ENCODE results near the gene WDR37. TPM values are rescaled to one million over a fixed set of nuclear protein-coding genes. Genes with fewer than 3 reads are reported as not detected.

The WDR37 gene
- total and polyA plus RNA-seq, 2 experiments from 2014 or later = 13.7 to 16.5 TPM

- Histone ChIP-seq H3K9ac (no peak overlapping the region), H2AFZ (no peak overlapping the region), H3K9me2 (ENCODE audit: insufficient read depth) (no peaks in the 10 kb centered on the region), H3K4me3 (no peak overlapping the region), H3K9me3 (ENCODE audit: low read depth) (no peaks in the 10 kb centered on the region), H3F3A (ENCODE audit: insufficient read depth) (peaks cover 4% of the 10 kb centered on the region; the same call in 1 of the 2 replicates), H3K79me2 (ENCODE audit: insufficient read depth) (peaks cover 29% of the 10 kb centered on the region), H3K4me1 (ENCODE audit: insufficient read depth) (no peaks in the 10 kb centered on the region), H3K36me3 (ENCODE audit: low read depth) (peaks cover 35% of the 10 kb centered on the region), H3K27ac (no peak overlapping the region), H3K4me2 (ENCODE audit: unreplicated experiment) (no peak overlapping the region), H4K20me1 (ENCODE audit: insufficient read depth) (no peaks in the 10 kb centered on the region), H3K27me3 (replicated peaks; ENCODE audit: insufficient read depth) (no peaks in the 10 kb centered on the region)
- 95 to 96% methylated on average over 15 of the region's 15 CpGs for WGBS, 2 experiments (ENCODE audit: low coverage in 1 of 2, low lambda C conversion rate in 2 of 2, missing lambda C conversion rate in 2 of 2)
- no peak for DNase-seq
- in situ Hi-C loops (cut with MboI) = no loop called here
- TF ChIP-seq EZH2phosphoT487 (IDR thresholded peaks at IDR 0.05; ENCODE audit: insufficient read depth, low read depth) (no peak), EZH2 (IDR thresholded peaks at IDR 0.05; ENCODE audit: insufficient read depth, poor library complexity, severe bottlenecking) (no peak)
Measured at GRCh38 chr10:1094112-1095057, 38.2 kb downstream of the WDR37 start.

GRCh38 chr10:1095498-1095897 is 39.3 kb downstream of the WDR37 start:
- peaks cover 31% of the 10 kb centered on the region for H3K36me3 ChIP-seq (ENCODE audit: low read depth)

GRCh38 chr10:1096287-1096889 is 40.2 kb downstream of the WDR37 start:
- H3K9me2 ChIP-seq (ENCODE audit: insufficient read depth) = no peaks in the 10 kb centered on the region
- H3K27ac ChIP-seq = no peak overlapping the region
- no peak for TF ChIP-seq EZH2 (IDR thresholded peaks at IDR 0.05; ENCODE audit: insufficient read depth, poor library complexity, severe bottlenecking)
- TF ChIP-seq EZH2phosphoT487 (IDR thresholded peaks at IDR 0.05; ENCODE audit: insufficient read depth, low read depth) = no peak
- H3K79me2 ChIP-seq (ENCODE audit: insufficient read depth) = peaks cover 36% of the 10 kb centered on the region
- H3K4me3 ChIP-seq = no peak overlapping the region
- no peak overlapping the region for H2AFZ ChIP-seq
- no peaks in the 10 kb centered on the region for H3K9me3 ChIP-seq (ENCODE audit: low read depth)
- H3K9ac ChIP-seq = no peak overlapping the region
- H4K20me1 ChIP-seq (ENCODE audit: insufficient read depth) = no peaks in the 10 kb centered on the region
- H3K4me1 ChIP-seq (ENCODE audit: insufficient read depth) = no peaks in the 10 kb centered on the region
- WGBS, 2 experiments (ENCODE audit: low coverage in 1 of 2, low lambda C conversion rate in 2 of 2, missing lambda C conversion rate in 2 of 2) = 95% methylated on average over 27 of the region's 27 CpGs
- no peak overlapping the region for H3K4me2 ChIP-seq (ENCODE audit: unreplicated experiment)
- H3K36me3 ChIP-seq (ENCODE audit: low read depth) = peaks cover 25% of the 10 kb centered on the region
- in situ Hi-C loops (cut with MboI) = no loop called here
- DNase-seq = no peak
- no peaks in the 10 kb centered on the region for H3K27me3 ChIP-seq (replicated peaks; ENCODE audit: insufficient read depth)
- H3F3A ChIP-seq (ENCODE audit: insufficient read depth) = peaks cover 6% of the 10 kb centered on the region; the same call in 1 of the 2 replicates

More at GRCh38 chr10:1095498-1095897, 39.3 kb downstream of the WDR37 start:
- H2AFZ ChIP-seq = no peak overlapping the region
- no peaks in the 10 kb centered on the region for H3K9me3 ChIP-seq (ENCODE audit: low read depth)
- H3F3A ChIP-seq (ENCODE audit: insufficient read depth) = peaks cover 6% of the 10 kb centered on the region; the same call in 1 of the 2 replicates
- peaks cover 37% of the 10 kb centered on the region for H3K79me2 ChIP-seq (ENCODE audit: insufficient read depth)
- no peaks in the 10 kb centered on the region for H3K27me3 ChIP-seq (replicated peaks; ENCODE audit: insufficient read depth)
- no peak overlapping the region for H3K9ac ChIP-seq
- no peaks in the 10 kb centered on the region for H3K9me2 ChIP-seq (ENCODE audit: insufficient read depth)
- TF ChIP-seq EZH2phosphoT487 (IDR thresholded peaks at IDR 0.05; ENCODE audit: insufficient read depth, low read depth) = no peak
- no peak for TF ChIP-seq EZH2 (IDR thresholded peaks at IDR 0.05; ENCODE audit: insufficient read depth, poor library complexity, severe bottlenecking)
- no peak overlapping the region for H3K4me3 ChIP-seq
- in situ Hi-C loops (cut with MboI) = no loop called here
- H3K4me1 ChIP-seq (ENCODE audit: insufficient read depth) = no peaks in the 10 kb centered on the region
- no peak for DNase-seq
- H3K27ac ChIP-seq = no peak overlapping the region
- 87 to 89% methylated on average over 12 of the region's 12 CpGs for WGBS, 2 experiments (ENCODE audit: low coverage in 1 of 2, low lambda C conversion rate in 2 of 2, missing lambda C conversion rate in 2 of 2)
- H3K4me2 ChIP-seq (ENCODE audit: unreplicated experiment) = no peak overlapping the region
- H4K20me1 ChIP-seq (ENCODE audit: insufficient read depth) = no peaks in the 10 kb centered on the region

GRCh38 chr10:1097436-1097835 is 41.3 kb downstream of the WDR37 start:
- no peaks in the 10 kb centered on the region for H3K4me1 ChIP-seq (ENCODE audit: insufficient read depth)
- 93 to 97% methylated on average over 6 of the region's 6 CpGs for WGBS, 2 experiments (ENCODE audit: low coverage in 1 of 2, low lambda C conversion rate in 2 of 2, missing lambda C conversion rate in 2 of 2)
- TF ChIP-seq EZH2phosphoT487 (IDR thresholded peaks at IDR 0.05; ENCODE audit: insufficient read depth, low read depth) = no peak
- no peak for TF ChIP-seq EZH2 (IDR thresholded peaks at IDR 0.05; ENCODE audit: insufficient read depth, poor library complexity, severe bottlenecking)
- peaks cover 6% of the 10 kb centered on the region; the same call in 1 of the 2 replicates for H3F3A ChIP-seq (ENCODE audit: insufficient read depth)
- H3K79me2 ChIP-seq (ENCODE audit: insufficient read depth) = peaks cover 36% of the 10 kb centered on the region
- no peaks in the 10 kb centered on the region for H3K9me2 ChIP-seq (ENCODE audit: insufficient read depth)
- DNase-seq = no peak
- H3K27ac ChIP-seq = no peak overlapping the region
- no peak overlapping the region for H3K4me3 ChIP-seq
- H3K9ac ChIP-seq = no peak overlapping the region
- H4K20me1 ChIP-seq (ENCODE audit: insufficient read depth) = no peaks in the 10 kb centered on the region
- in situ Hi-C loops (cut with MboI) = no loop called here
- H3K27me3 ChIP-seq (replicated peaks; ENCODE audit: insufficient read depth) = no peaks in the 10 kb centered on the region
- H2AFZ ChIP-seq = no peak overlapping the region
- no peaks in the 10 kb centered on the region for H3K9me3 ChIP-seq (ENCODE audit: low read depth)
- no peak overlapping the region for H3K4me2 ChIP-seq (ENCODE audit: unreplicated experiment)
- H3K36me3 ChIP-seq (ENCODE audit: low read depth) = peaks cover 24% of the 10 kb centered on the region

Measured in GM23248 (cell line).